ENCODE measurements around the gene BUD31.
"Not testable (repeated sequence)": the region's sequence is repeated elsewhere in the genome, so short reads cannot be mapped to it uniquely, and the experiment has no call there.

The BUD31 gene

DNA sequence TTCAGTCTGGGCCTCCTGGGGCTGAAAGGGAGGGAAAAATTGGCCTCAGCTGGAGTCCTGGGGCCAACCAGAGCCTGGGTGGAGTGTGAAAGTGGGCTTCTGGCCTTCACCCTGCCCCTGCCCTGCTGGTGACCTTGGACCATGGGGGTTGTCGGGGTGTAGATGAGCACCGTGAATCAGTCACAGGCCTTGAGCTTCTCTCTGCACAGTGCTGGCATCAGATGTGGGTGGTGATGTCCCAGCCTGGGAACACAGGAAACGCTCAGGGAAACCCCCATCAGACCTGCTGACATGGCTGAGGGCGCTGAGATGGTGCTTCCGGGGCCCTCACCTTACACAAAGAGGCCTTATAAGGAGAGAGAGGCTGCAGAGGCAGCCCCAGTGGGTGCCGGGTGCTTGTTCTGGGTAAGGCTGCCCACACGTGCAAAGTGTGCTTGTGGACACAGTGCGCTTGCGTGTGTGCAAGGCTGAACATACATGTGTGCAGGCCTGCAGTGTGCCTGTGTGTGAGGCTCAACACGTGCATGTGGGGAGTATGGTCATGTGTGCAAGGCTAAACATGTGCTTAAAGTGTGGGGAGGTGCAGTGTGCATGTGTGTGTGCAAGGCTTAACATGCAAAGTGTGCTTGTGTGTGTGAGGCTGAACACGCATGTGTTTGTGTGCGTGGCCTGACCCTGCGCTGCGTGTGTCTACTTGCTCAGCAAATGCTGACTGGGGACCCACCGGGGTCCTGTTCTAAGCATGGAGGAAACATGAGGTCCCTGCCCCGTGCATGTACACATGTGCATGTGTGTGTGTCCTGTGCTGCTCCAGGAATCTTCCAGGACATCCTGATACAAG, 27.7 kb upstream of the BUD31 start:
- no peak for DNase-seq

DNA sequence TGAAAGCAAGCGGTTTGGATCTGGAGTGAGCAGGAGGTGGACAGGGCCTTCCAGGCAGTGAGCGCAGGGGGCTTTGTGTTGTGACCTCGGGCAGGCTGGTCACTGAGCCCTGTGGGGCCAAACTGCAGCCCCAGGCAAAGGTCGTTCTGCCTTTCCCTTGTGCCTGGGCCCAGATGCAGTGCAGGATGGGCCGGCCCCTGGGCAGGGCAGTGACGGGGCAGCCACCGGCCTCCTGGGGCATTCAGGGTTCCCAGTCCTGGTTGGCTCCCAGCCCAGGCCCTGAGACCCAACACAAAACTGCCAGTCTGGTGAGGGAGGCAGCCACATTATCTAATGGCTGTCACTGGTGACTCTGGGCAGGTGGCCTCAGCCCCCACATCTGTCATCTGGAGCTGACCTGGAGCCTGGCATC, 27.1 kb upstream of the BUD31 start:
- no peak for DNase-seq

DNA sequence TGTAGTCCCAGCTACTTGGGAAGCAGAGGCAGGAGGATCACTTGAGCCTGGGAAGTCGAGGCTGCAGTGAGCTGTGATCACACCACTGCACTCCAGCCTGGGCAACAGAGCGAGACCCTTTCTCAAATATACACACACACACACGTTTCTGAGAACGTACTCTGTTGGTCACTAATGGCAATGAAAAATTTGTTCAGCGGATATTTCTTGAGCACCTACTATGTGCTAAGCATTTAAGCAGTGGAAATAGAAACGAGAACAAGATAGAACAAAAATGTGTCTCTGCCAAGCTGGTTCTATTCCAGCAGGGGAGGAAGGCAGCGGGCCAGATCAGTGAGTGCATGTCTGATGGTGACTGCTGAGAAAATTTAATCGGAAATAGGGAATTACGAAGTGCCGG, 25.6 kb upstream of the BUD31 start:
- DNase-seq: no peak

GRCh38 chr7:99383791-99384370, 24.9 kb upstream of the BUD31 start:
- DNase-seq: no peak

GRCh38 chr7:99384523-99384922, 24.2 kb upstream of the BUD31 start:
- DNase-seq: no peak

DNA sequence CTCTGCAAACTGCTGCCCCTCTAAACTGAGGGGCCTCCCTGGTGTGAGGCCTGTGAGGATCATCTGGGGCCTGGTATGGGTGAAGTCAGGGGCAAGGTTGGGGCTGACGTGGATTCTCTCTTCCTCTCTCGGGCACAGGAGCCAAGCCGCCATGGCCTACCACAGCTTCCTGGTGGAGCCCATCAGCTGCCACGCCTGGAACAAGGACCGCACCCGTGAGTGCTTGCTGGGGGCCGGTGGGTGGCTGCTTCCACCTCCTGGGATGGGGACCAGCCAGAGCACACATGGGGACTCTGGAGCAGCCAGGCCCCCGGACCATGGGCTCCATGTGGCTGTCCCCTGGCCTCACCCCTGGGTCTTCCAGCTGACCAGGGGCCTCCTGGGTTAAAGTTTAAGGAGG, 23.2 kb upstream of the BUD31 start:
- DNase-seq: no peak

DNA sequence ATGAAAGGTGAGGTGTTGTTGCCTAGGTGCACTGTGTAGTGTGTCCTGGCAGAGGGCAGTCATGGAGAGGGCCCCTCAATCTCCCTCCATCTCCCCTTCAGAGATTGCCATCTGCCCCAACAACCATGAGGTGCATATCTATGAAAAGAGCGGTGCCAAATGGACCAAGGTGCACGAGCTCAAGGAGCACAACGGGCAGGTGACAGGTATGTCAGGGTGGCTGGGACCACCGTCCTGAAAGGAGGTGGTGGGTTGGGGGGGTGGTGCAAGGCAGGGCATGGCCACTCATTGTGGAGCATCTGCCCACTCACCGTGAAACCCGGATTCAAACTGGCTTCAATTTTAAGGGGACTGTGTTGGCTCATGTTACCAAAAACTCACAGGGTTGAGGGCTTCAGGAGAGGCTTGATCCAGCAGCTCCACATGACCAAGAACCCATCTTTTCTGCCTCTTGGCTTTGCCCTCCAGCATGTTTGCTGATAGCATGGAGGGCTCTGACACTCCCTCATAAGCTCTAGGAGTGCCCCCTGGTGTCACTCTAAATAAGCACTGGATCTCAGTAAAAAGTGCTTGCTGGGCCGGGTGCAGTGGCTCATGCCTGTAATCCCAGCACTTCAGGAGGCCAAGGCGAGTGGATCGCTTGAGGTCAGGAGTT, 22.1 kb upstream of the BUD31 start:
- no peak for DNase-seq

DNA sequence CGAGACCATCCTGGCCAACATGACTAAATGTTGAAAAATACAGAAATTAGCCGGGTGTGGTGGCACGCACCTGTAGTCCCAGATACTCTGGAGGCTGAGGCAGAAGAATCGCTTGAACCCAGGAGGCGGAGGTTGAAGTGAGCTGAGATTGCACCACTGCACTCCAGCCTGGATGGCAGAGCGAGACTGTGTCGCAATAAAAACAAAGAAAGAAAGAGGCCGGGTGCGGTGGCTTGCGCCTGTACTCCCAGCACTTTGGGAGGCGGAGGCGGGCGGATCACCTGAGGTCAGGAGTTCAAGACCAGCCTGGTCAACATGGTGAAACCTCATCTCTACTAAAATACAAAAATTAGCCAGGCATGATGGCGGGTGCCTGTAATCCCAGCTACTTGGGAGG, 21.5 kb upstream of the BUD31 start:
- not testable (repeated sequence) for DNase-seq

- DNase-seq: no peak
Observed at GRCh38 chr7:99387912-99388311, 20.9 kb upstream of the BUD31 start.

DNA sequence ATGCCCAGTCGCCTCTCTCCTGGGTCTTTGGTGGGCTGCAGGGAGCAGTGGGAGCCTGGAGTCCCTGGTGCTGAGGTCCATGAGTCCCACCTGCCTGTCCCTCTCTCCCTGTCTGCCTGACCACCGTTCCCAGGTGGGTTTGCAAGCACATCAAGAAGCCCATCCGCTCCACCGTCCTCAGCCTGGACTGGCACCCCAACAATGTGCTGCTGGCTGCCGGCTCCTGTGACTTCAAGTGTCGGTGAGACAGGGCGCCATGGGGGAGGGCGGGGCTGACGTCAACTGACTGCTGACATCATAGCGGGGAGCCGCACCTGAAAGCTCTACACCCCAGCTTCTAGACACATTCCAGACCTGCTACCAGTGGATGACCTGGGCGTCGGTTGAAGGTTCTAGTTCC, 19.0 kb upstream of the BUD31 start:
- DNase-seq: no peak

- DNase-seq: no peak
Observed at GRCh38 chr7:99390941-99391602, 17.7 kb upstream of the BUD31 start.

- DNase-seq: no peak
Observed at GRCh38 chr7:99392046-99392445, 16.7 kb upstream of the BUD31 start.

DNA sequence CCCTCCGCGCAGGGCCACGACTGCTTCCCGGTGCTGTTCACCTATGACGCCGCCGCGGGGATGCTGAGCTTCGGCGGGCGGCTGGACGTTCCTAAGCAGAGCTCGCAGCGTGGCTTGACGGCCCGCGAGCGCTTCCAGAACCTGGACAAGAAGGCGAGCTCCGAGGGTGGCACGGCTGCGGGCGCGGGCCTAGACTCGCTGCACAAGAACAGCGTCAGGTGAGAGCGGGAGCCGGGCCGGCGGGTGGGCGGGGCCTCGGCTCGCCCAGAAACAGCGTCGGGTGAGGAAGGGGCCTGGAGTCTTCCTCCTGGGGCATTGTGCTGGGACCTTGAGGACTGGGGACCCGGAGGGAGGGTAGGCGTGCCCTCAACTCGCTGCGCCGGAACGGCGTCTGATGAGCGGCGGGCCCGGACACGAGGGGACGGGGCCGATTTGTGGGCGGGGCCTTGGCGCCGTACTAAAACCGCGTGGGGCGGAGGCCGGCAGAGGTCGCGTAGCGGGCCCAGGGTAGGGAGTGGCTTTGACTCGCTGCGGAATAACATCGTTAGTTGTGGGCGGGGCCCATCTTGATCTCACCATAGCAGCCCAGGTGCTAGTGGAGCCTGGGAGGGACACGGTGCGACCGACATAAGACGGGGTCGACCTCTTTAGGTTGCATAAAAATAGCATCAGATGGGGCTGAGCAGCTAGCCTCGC, 16.0 kb upstream of the BUD31 start:
- DNase-seq: peak; percentile 99

DNA sequence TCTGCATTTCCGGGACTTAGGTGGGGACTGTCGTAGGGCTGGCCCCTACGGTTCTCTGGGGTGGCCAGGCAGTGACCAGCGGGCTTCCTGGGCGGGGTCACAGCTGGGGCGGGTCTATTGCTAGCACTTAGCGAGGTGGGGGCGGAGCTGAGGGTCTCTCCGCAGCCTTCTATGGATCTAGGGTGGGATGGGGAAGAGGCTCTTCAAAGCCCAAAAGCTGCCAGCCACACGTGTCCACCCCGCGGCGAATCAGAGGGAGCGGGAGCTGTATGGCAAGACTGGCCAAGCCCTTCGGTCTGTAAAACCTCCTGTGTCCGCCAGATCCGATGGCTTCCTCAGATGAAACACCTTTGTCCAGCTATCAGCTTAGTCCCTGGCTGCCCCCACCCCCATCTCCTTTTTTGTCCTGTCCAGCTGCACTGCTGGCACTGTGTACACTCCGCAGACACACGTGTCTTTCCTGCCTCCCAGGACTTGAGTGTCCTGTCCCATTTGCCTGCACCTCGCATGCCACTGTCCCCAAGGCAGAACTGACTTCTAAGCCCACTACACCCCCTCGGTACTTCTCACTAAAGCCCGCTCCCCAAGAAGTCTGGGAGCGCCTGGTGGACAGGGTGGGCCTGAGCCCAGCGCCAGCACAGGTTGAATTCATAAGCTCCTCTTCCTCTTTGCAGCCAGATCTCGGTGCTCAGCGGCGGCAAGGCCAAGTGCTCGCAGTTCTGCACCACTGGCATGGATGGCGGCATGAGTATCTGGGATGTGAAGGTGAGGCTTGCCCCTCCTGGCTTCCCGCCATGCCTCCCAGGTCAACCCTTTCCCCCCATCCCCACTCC, 15.2 kb upstream of the BUD31 start:
- peak; percentile 99 for DNase-seq

DNA sequence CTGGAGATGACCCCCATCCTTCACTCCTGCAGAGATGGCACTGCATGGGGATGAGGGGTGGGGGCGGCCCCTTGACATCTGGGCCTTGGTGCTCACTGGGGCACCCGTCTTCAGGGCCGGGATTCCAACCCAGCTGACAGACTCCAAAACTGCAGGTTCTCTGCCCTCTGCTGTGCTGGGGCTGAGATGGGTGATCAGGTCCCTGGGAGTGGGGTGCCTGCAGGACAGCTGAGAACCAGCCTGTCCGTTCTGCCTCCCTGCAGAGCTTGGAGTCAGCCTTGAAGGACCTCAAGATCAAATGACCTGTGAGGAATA, 14.6 kb upstream of the BUD31 start:
- no peak for DNase-seq

DNA sequence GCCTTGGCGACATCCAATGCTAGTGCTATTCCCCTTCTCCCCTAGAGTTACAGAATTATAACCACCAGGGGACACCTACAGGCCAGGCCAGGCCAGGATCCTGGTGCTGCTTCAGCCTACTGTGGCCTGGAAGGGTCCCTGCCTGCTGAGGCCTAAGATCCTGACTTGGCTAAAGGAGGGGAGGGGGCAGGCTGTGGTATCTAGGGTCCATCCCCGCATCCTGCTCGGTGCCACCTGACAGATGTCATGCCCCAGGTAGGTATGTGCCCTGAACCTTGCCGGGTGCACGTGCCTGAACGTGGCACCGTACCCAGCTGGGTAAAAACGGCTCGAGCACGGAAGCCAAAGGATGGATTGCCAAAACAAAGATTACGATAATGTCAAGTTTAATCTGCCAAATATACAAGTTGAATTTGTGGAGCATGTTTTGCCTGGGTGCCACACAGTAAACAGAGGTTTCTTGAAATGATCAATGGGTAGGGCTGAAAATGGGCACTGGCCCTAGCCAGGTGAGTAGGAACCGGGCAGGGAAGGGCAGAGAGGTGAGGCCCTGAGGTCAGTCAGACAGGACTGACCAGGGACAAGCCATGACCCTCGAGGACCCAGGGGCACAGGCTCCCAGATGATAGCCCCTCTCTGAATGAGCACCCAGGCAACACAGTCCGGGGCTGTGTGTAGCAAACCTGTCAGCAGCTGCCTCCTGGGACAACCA, 13.0 kb upstream of the BUD31 start:
- DNase-seq: no peak

- DNase-seq: no peak
Observed at GRCh38 chr7:99396418-99397296, 12.1 kb upstream of the BUD31 start.

DNA sequence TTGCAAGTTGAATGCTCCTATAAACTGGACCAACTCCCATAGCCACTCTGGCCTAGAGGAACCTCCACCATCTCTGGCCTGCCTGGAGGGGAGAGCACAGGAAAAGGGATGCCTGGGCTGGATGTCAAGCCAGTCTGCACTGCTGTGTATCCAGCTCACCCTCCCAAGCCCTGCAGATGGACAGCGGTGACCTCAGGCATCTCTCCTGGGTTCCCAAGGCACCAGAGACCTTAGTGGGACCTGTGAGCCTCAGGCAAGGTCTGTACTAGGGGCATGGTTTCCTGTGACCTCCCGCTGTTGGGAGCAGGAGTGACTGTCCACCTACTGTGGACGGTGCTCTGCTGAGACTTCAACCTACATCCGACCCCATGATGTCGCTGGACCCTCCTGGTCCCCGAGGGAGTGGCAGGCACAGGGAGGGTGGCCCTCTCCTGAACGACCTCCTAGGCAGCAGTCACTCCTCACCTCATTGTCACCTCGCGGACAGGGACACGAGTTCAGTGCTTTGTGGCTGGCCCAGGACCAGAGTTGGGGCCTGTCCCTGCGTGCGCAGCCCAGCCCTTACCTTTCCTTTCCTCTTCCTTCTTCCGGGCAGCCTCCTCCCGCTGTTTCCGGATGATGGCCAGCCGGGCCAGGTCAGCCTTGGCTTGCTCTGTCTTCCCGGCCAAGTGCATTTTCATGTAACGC, 11.3 kb upstream of the BUD31 start:
- no peak for DNase-seq

DNA sequence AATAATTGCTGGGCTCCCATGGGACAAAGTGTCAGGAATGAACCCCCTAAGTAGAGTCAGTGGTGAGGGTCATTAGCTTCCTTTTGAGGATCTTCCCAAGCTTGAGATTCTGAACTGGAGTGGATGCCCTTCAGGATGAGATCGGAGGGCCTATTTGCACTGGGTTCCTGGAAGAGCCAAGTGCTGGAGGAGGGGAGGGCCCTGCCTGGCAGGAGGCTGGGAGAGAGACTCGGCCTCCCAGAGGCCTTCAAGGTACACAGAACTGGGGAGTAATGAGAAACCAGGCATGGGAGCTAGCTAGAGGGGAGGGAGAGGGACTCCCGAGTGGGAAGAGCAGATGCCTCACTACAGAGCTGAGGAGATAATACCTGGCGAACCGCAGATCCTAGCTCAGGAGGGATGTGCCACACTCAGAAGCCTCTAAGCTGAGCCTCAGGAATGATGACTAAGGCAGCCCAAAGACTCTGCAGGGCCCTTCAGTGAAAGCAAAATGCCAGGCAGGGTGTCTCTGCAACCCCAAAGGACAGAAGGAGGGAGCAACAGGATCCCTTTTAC, 9.8 kb upstream of the BUD31 start:
- DNase-seq: no peak

GRCh38 chr7:99399597-99399996, 9.2 kb upstream of the BUD31 start:
- no peak for DNase-seq

All from NCI-H2227 treated with DMSO at 0.1 percent for 48 hours (cell line).